ENCODE data around the gene NXPH4. TPM values are rescaled to one million over a fixed set of nuclear protein-coding genes. Genes with fewer than 3 reads are reported as not detected.
A peak's percentile ranks its signal among the peaks of the same experiment; 100 is the strongest.

Gene NXPH4
- total and polyA plus RNA-seq, 12 donors: 0.06 to 3.7 (median 0.46) TPM; not detected in 3

DNA sequence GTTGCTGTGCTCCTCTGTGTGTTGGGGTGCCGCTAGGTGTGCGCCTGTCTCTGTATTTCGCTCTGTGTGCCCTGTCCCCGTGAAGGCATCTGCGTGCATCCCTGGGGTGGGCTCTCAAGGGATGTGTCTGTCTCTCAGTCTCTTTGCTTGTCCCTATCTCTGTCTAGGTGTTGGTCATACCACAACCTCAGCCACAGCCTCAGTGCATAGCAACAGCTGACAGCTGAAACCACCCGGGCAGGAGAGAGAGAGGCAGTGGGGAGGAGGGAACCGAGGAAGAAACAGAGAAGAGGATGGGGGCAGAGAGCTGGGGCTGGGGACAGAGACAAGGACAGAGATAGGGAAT, 953 bp upstream of the NXPH4 start:
- H3K4me3 ChIP-seq: no peak overlapping the region
- peaks cover 0 to 20% of the 10 kb centered on the region in 2 donors for H3K36me3 ChIP-seq (replicated peaks in 1 of 2)
- peak in 1 of 7 donors; percentile 23 for DNase-seq
- no peaks in the 10 kb centered on the region for H3K9me3 ChIP-seq (replicated peaks in 1 of 3)
- H3K4me1 ChIP-seq (replicated peaks in 1 of 2): peaks cover 6 to 21% of the 10 kb centered on the region in 2 donors
- WGBS, 4 donors: 14 to 20% (median 17%) methylated on average over 7 of the region's 7 CpGs
- H3K27ac ChIP-seq: no peak overlapping the region
- H3K27me3 ChIP-seq: peaks cover 41% of the 10 kb centered on the region
- TF ChIP-seq, protein P1, sequence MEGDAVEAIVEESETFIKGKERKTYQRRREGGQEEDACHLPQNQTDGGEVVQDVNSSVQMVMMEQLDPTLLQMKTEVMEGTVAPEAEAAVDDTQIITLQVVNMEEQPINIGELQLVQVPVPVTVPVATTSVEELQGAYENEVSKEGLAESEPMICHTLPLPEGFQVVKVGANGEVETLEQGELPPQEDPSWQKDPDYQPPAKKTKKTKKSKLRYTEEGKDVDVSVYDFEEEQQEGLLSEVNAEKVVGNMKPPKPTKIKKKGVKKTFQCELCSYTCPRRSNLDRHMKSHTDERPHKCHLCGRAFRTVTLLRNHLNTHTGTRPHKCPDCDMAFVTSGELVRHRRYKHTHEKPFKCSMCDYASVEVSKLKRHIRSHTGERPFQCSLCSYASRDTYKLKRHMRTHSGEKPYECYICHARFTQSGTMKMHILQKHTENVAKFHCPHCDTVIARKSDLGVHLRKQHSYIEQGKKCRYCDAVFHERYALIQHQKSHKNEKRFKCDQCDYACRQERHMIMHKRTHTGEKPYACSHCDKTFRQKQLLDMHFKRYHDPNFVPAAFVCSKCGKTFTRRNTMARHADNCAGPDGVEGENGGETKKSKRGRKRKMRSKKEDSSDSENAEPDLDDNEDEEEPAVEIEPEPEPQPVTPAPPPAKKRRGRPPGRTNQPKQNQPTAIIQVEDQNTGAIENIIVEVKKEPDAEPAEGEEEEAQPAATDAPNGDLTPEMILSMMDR (IDR thresholded peaks at IDR 0.05): no peak
- no peak for TF ChIP-seq POLR2A (IDR thresholded peaks at IDR 0.05)
- intact Hi-C loops (cut with DNase I): no loop called here

DNA sequence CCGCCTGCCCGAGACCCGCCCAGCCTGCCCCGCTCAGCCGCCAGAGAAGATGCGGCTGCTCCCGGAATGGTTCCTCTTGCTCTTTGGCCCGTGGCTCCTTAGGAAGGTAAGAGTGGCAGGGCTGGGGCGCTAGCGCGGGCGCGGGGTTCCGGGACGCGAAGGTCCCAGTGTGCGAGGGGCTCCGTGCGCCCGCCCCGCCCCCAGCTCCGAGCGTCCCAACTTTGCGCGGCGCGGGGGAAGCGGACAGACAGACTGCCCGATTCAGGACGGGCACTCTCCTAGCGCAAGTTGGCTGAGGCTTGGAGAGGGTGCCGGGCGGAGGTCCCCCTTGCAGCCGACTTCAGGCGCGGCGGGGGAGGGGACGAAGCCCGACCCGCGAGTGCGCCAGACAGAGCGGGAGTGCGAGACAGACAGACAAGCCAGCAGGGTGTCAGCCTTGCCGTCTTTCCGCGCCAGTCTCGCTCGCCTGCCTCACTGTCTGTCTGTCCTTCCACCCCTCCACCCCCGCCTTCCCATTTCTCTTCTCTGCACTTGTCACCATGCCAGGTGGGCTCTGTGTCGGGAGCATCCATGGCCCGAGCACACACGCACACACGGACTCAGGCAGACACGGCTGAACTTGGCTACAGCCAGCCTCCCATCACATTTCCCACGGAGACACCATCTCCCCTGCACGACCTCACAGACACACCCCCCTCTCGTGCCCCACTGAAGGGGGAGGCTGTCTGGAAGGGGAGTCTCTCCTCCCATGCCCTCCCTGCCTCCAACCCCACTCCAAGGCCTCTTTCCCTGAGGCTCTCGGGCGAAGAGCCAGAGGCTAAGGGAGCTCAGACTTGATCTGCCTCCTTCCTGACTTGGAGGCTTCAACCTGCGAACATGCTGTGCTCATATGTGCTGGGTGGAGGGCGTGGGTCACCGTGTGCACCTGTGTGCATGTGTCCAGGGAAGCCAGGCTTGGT, 606 bp downstream of the NXPH4 start:
- H3K9me3 ChIP-seq (replicated peaks in 1 of 3): no peaks in the 10 kb centered on the region
- no peak overlapping the region for H3K27ac ChIP-seq
- intact Hi-C loops (cut with DNase I): no loop called here
- TF ChIP-seq, protein P1 (IDR thresholded peaks at IDR 0.05): no peak
- no peak for TF ChIP-seq POLR2A (IDR thresholded peaks at IDR 0.05)
- peaks cover 0 to 4% of the 10 kb centered on the region in 2 donors for H3K36me3 ChIP-seq (replicated peaks in 1 of 2)
- 1 to 17% (median 2%) methylated on average over 9 to 63 of the region's 63 CpGs for WGBS, 4 donors
- peak in 2 of 7 donors; percentile 42 to 49 for DNase-seq
- H3K4me3 ChIP-seq: peak overlapping the region in 1 of 4 donors; percentile 55
- peaks cover 6 to 21% of the 10 kb centered on the region in 2 donors for H3K4me1 ChIP-seq (replicated peaks in 1 of 2)
- peaks cover 57% of the 10 kb centered on the region for H3K27me3 ChIP-seq

DNA sequence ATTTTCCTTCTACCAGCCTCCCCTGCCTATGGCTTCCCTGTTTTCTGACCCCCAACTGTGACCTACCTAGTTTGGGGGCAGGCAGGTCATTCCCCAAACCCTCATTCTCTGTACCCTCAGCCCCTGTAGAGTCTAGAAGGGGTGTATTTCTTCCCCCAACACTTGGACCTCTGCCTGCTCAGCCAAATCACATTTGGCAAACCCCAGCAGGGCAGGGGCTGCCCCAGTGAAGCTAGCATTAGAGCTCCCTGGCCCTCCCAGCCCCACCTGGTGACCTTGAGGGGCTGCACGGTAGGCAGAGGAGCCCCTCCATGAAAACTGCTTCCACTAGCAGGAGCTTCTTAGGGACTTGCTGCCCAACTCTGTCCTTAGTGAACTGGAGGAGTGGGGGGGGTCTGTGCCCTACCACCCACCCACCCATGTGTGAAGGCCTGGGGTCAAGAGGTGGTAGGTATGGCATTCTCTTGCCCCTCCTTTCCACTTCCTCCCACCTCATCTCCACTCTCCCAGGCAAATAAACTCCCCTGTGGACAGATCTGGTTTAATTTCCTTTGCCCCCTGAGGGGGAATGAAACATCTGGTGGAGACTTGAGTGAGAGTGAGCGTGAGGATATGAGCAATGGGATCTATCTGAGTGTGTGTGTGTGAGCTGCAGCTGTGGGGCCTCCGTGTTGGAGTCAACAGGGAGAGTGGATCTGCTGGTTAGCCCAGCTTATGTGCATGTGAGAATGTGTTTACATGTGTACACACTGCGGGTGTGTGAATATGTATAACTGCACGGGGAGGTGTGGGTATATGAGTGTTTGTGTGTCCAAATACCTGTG, 1.6 kb downstream of the NXPH4 start:
- H3K9me3 ChIP-seq (replicated peaks in 1 of 3): no peaks in the 10 kb centered on the region
- H3K27ac ChIP-seq: no peak overlapping the region
- no peaks in the 10 kb centered on the region for H3K36me3 ChIP-seq (replicated peaks in 1 of 2)
- H3K4me1 ChIP-seq (replicated peaks in 1 of 2): peaks cover 6 to 21% of the 10 kb centered on the region in 2 donors
- intact Hi-C loops (cut with DNase I): no loop called here
- TF ChIP-seq POLR2A (IDR thresholded peaks at IDR 0.05): no peak
- TF ChIP-seq, protein P1 (IDR thresholded peaks at IDR 0.05): no peak
- WGBS, 4 donors: 76 to 83% (median 81%) methylated on average over 5 of the region's 5 CpGs
- DNase-seq: no peak
- no peak overlapping the region for H3K4me3 ChIP-seq
- peaks cover 67% of the 10 kb centered on the region for H3K27me3 ChIP-seq

All from adrenal gland (tissue), 12 donors.